H1 (cell line): Measurements from ENCODE around the gene NBEA. TPM values are rescaled to one million over a fixed set of nuclear protein-coding genes. Genes with fewer than 3 reads are reported as not detected.
"Not testable (repeated sequence)": the region's sequence is repeated elsewhere in the genome, so short reads cannot be mapped to it uniquely, and the experiment has no call there.

Source experiments
- CTCF ChIA-PET: fragments of 300-600 bp; sonication (Branson Sonifier 250); formaldehyde crosslinking; loops from one replicate; lab custom pipeline; 2021; ENCODE audit not compliant: partially characterized antibody; lab: Charles Lee
- POLR2A ChIA-PET: fragments of 300-600 bp; sonication (Branson Sonifier 250); formaldehyde crosslinking; loops from one replicate; lab custom pipeline; 2021; ENCODE audit warnings: inconsistent platforms; ENCODE audit not compliant: partially characterized antibody; lab: Charles Lee
- DNase-seq, 2 experiments: peaks; one replicate each; pipeline versions ENCODE4 v3.0.0 to v3.0.0-alpha.2; 2010 to 2022; ENCODE audit warnings: low spot score in 2 of 2, low read depth in 1 of 2, mixed read lengths in 1 of 2
- FAIRE-seq: peaks from 2 replicates; lab custom pipeline; 2011; peaks lifted over from hg19 to GRCh38; lab: Jason Lieb, UNC
- H2AFZ ChIP-seq: 2 replicates; pipeline ENCODE4 v1.8.1; 2012; ENCODE audit warnings: low read length, inconsistent platforms
- H2AK5ac ChIP-seq: 2 replicates; pipeline ENCODE4 v1.6.1; 2013; ENCODE audit warnings: low read depth, low read length
- H2BK120ac ChIP-seq: replicated peaks from 2 replicates; pipeline ENCODE3; 2013; ENCODE audit warnings: low read depth, low read length, inconsistent platforms
- H2BK12ac ChIP-seq: 2 replicates; pipeline ENCODE4 v1.6.1; 2013; ENCODE audit warnings: low read depth, low read length
- H2BK15ac ChIP-seq: 2 replicates; pipeline ENCODE4 v1.6.1; 2013; ENCODE audit warnings: low read length
- H2BK20ac ChIP-seq: 2 replicates; pipeline ENCODE4 v1.6.1; 2013; ENCODE audit warnings: low read length
- H2BK5ac ChIP-seq: 2 replicates; pipeline ENCODE4 v1.6.1; 2013; ENCODE audit warnings: low read depth, low read length
- H3K14ac ChIP-seq: 2 replicates; pipeline ENCODE4 v1.6.1; 2013; ENCODE audit warnings: inconsistent platforms; ENCODE audit not compliant: insufficient read length
- H3K18ac ChIP-seq: 2 replicates; pipeline ENCODE4 v1.6.1; 2013; ENCODE audit warnings: low read length; ENCODE audit errors: extremely low read depth
- H3K23ac ChIP-seq: 2 replicates; pipeline ENCODE4 v1.6.1; 2013; ENCODE audit warnings: inconsistent platforms; ENCODE audit not compliant: insufficient read length
- H3K23me2 ChIP-seq: 2 replicates; pipeline ENCODE4 v1.6.1; 2013; ENCODE audit warnings: low read depth, low read length
- H3K27ac ChIP-seq: 2 replicates; pipeline ENCODE4 v1.6.1; 2011; ENCODE audit warnings: low read depth, low read length, inconsistent platforms
- H3K27me3 ChIP-seq, 4 experiments: replicated peaks in 1 of 4; 1 replicate in 1 of 4; 2 replicates in 3 of 4; pipeline versions ENCODE4 v1.6.1 to v1.8.1; 2011 to 2013; ENCODE audit warnings: low read length in 3 of 4, mild to moderate bottlenecking in 3 of 4, inconsistent platforms in 2 of 4, mixed read lengths in 2 of 4, moderate library complexity in 1 of 4; ENCODE audit not compliant: control insufficient read depth in 3 of 4, insufficient read depth in 3 of 4; ENCODE audit errors: extremely low read depth in 1 of 4
- H3K36me3 ChIP-seq, 4 experiments: 2 replicates each; pipeline versions ENCODE4 v1.6.1 to v1.8.1; 2011 to 2013; ENCODE audit warnings: mild to moderate bottlenecking in 4 of 4, low read length in 3 of 4, moderate library complexity in 2 of 4, control low read depth in 1 of 4, inconsistent platforms in 1 of 4; ENCODE audit not compliant: insufficient read depth in 4 of 4, control insufficient read depth in 2 of 4
- H3K4ac ChIP-seq: replicated peaks from 2 replicates; pipeline ENCODE3; 2013; ENCODE audit warnings: low read length, low read depth, mixed read lengths, inconsistent platforms; ENCODE audit not compliant: insufficient read length
- H3K4me1 ChIP-seq, 4 experiments: replicated peaks in 1 of 4; 1 replicate in 1 of 4; 2 replicates in 3 of 4; pipeline versions ENCODE4 v1.6.1 to v1.8.1; 2011 to 2013; ENCODE audit warnings: low read length in 3 of 4, inconsistent platforms in 2 of 4, mixed read lengths in 1 of 4; ENCODE audit not compliant: insufficient read depth in 4 of 4, control insufficient read depth in 3 of 4
- H3K4me2 ChIP-seq, 2 experiments: 2 replicates each; pipeline versions ENCODE4 v1.6.1 to v1.8.1; 2011 to 2013; ENCODE audit warnings: low read depth in 2 of 2, low read length in 2 of 2, control low read depth in 1 of 2, inconsistent platforms in 1 of 2, mild to moderate bottlenecking in 1 of 2; ENCODE audit not compliant: insufficient read depth in 1 of 2
- H3K4me3 ChIP-seq, 4 experiments: fragments of 200-600, 300-600 bp in 1 of 4; sonication (generic), shearing (Covaris generic), sonication (Bioruptor Twin) in 1 of 4; 2 replicates each; pipeline versions ENCODE4 v1.5.1 to v1.8.1; 2011 to 2016; ENCODE audit warnings: low read length in 4 of 4, low read depth in 3 of 4, control low read depth in 2 of 4, inconsistent platforms in 2 of 4, mild to moderate bottlenecking in 2 of 4, mixed read lengths in 1 of 4, moderate library complexity in 1 of 4; ENCODE audit not compliant: insufficient read depth in 2 of 4; ENCODE audit errors: extremely low read depth in 1 of 4
- H3K56ac ChIP-seq: replicated peaks from 2 replicates; pipeline ENCODE3; 2013; ENCODE audit warnings: low read depth, mild to moderate bottlenecking, mixed read lengths, low read length, inconsistent platforms; ENCODE audit not compliant: insufficient read length
- H3K79me1 ChIP-seq: 2 replicates; pipeline ENCODE4 v1.6.1; 2013; ENCODE audit warnings: low read depth, low read length, control low read depth
- H3K79me2 ChIP-seq, 2 experiments: 2 replicates each; pipeline versions ENCODE4 v1.6.1 to v1.8.1; 2012 to 2013; ENCODE audit warnings: low read length in 2 of 2, mild to moderate bottlenecking in 2 of 2, inconsistent platforms in 1 of 2; ENCODE audit not compliant: insufficient read depth in 2 of 2, control insufficient read depth in 1 of 2
- H3K9ac ChIP-seq, 4 experiments: replicated peaks in 1 of 4; 1 replicate in 1 of 4; 2 replicates in 3 of 4; pipeline versions ENCODE4 v1.6.1 to v1.8.1; 2011 to 2013; ENCODE audit warnings: low read depth in 3 of 4, low read length in 3 of 4, control low read depth in 2 of 4, mild to moderate bottlenecking in 2 of 4, moderate library complexity in 2 of 4, inconsistent platforms in 1 of 4; ENCODE audit errors: extremely low read depth in 1 of 4
- H3K9me3 ChIP-seq, 2 experiments: 2 replicates each; pipeline versions ENCODE4 v1.6.1 to v1.8.1; 2012 to 2013; ENCODE audit warnings: mild to moderate bottlenecking in 2 of 2, moderate library complexity in 2 of 2, control low read depth in 1 of 2, inconsistent platforms in 1 of 2, low read depth in 1 of 2, low read length in 1 of 2, mixed read lengths in 1 of 2; ENCODE audit not compliant: insufficient read depth in 2 of 2
- H4K20me1 ChIP-seq, 2 experiments: replicated peaks in 1 of 2; 2 replicates each; pipeline versions ENCODE3 to v1.8.1; 2011 to 2013; ENCODE audit warnings: inconsistent platforms in 2 of 2, low read length in 2 of 2, mild to moderate bottlenecking in 1 of 2; ENCODE audit not compliant: insufficient read depth in 2 of 2, control insufficient read depth in 1 of 2
- H4K5ac ChIP-seq: 2 replicates; pipeline ENCODE4 v1.6.1; 2013; ENCODE audit warnings: low read length, low read depth, mixed read lengths, inconsistent platforms; ENCODE audit not compliant: insufficient read length
- H4K8ac ChIP-seq: 2 replicates; pipeline ENCODE4 v1.8.0; 2013; ENCODE audit warnings: mild to moderate bottlenecking, moderate library complexity, low read length, inconsistent platforms; ENCODE audit not compliant: insufficient read depth; ENCODE audit errors: extremely low read depth
- H4K91ac ChIP-seq: replicated peaks from 2 replicates; pipeline ENCODE3; 2013; ENCODE audit warnings: low read length, mixed read lengths, inconsistent platforms; ENCODE audit not compliant: insufficient read length
- WGBS, 2 experiments: shearing (Covaris generic) in 1 of 2; methylation state at CpG; one replicate each; pipeline versions ENCODE4 v1.1.6 to v1.1.7; 2013 to 2015; ENCODE audit warnings: low lambda C conversion rate in 2 of 2, mixed read lengths in 2 of 2, inconsistent platforms in 1 of 2, low coverage in 1 of 2, missing lambda C conversion rate in 1 of 2; ENCODE audit not compliant: insufficient replicate concordance in 2 of 2, insufficient coverage in 1 of 2, insufficient read length in 1 of 2; ENCODE audit errors: extremely low coverage in 1 of 2, missing lambda C conversion rate in 1 of 2; 5-methylcytosine and 5-hydroxymethylcytosine counted together
- polyA plus RNA-seq, 7 experiments: library from polyadenylated mRNA; depleted of rRNA in 3 of 7; stranded (reverse) in 5 of 7; unstranded in 2 of 7; fragments of >200 nt in 5 of 7; fragments of 200-250 nt in 2 of 7; gene quantifications; 1 replicate in 5 of 7; 2 replicates in 1 of 7; 4 replicates in 1 of 7; pipeline versions ENCODE4 v1.2.1 to v1.2.3, GENCODE V29; 2011 to 2013; ENCODE audit warnings: missing spikeins in 2 of 7, mixed read lengths in 2 of 7
- total RNA-seq: library from RNA; stranded (reverse); fragmentation: NEBNext Ultra II Directional; extraction: Animal tissue kit (Norgen Biotek cat#: 25700); gene quantifications from 2 replicates; pipeline ENCODE4 v1.2.1, GENCODE V29; 2021

NBEA gene
- total and polyA plus RNA-seq, 2 of the 8 experiments (the other 6 are each of a cell fraction or from before 2014, with no cell fraction given), result 14.2 to 21.5 TPM

DNA sequence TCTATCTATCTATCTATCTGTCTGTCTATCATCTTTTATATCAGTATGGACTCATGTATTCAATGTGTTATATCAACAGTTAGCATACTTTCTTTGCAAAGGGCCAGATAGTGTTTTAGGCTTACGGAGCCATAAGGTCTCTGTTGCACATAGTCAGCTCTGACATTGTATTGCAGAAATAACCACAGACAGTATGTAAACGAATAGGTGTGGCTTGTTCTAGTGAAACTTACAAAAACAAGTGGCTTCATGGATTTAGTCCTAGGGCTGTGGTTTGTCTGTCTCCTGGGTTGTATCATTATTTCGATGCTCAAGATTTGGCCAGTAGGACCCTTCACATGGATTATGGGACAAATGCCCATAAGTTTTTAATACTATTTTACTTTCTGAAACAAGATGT is 171.5 kb downstream of the NBEA start:
- H2BK5ac ChIP-seq, result not testable (repeated sequence)

More for the DNA sequence above, 171.5 kb downstream of the NBEA start:
- H4K20me1 ChIP-seq, H3K9me3 ChIP-seq, H3K27ac ChIP-seq, H3K9ac ChIP-seq, H3K79me1 ChIP-seq, H2BK12ac ChIP-seq, H3K79me2 ChIP-seq, H2BK120ac ChIP-seq, H3K4ac ChIP-seq, H3K4me2 ChIP-seq, H4K5ac ChIP-seq, H3K18ac ChIP-seq, H3K23ac ChIP-seq, H2BK20ac ChIP-seq, H3K56ac ChIP-seq, H3K14ac ChIP-seq, H4K91ac ChIP-seq, H2AK5ac ChIP-seq, H3K27me3 ChIP-seq, CTCF ChIA-PET, H3K36me3 ChIP-seq, H2AFZ ChIP-seq, H4K8ac ChIP-seq, H3K4me3 ChIP-seq, H2BK15ac ChIP-seq, H3K4me1 ChIP-seq, DNase-seq, H3K23me2 ChIP-seq, FAIRE-seq, POLR2A ChIA-PET: not testable (repeated sequence)
- 89% methylated on average over 3 of the region's 3 CpGs; no CpG with 5 or more reads in 1 of the 2 experiments for WGBS, 2 experiments
